HG03045 (cell line): ENCODE results near the gene SLC35B2.

Experiments used
- ATAC-seq: cut with Tn5 transposase; IDR thresholded peaks from one replicate; pipeline ENCODE4 v1.9.1; 2021; ENCODE audit warnings: mild to moderate bottlenecking, moderate library complexity; ENCODE audit not compliant: unreplicated experiment

SLC35B2 gene

DNA sequence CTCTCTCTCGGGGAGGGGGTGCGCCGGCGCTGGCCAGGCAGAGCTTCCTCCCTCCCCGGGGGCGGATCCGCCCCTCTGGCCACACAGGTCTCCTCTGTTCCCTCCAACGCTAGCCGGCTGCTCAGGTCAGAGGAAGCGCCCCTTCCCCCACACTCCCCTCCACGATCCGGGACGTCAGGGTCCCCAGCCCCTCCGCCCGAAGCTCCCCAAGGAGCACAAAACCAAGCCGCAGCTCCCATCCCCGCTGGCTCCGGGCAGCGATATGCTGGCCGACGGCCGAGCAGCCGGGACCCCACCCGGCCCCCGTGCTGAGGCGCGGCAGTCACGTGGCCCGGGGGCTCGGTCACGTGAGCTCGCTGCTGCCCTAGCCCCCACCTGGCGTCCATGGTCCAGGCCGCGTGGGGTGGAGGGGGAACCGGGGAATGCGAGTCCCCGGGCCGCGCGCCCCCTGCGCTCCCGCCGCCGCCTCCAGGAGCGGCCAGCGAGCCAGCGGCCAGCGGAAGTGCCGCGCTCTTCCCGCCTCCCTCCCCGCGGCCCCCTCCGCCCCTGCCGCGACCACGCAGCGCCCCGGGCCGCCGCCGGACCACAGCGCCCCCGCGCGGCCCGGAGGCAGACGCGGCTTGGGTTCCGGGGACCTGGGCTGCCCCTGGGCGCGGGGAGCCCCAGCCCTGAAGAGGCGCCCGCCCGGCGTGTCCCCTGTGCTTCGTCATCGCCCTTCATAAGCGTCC is at the start of gene SLC35B2:
SLC35B2 (minus strand) TSS at position 504 of the 728 bp plus-strand sequence; CDS start at position 386, 118 bp downstream.
- peak; percentile 56 for ATAC-seq

DNA sequence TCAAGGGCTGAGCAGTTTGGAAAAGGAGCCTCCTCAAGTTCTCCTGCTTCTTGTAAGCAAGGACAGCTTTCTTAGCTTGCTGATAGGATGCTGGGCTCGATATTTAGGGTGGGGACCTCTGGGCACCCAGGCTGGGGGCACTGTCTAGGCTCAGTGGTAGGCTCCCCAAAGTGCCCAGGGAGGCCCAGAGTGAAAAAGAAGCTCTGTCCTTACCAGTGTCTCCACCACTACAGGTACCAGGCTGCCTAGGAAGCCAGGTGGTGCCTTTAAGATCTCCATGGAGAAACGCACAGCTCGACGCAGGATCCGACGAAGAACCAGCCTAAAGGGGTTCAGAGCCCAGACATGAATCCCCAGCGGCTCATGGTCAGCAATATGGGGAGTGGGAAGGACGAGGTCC is 49.4 kb upstream of the SLC35B2 start:
- no peak for ATAC-seq

- no peak for ATAC-seq
Observed at GRCh38 chr6:44305200-44305725, 47.9 kb upstream of the SLC35B2 start.

DNA sequence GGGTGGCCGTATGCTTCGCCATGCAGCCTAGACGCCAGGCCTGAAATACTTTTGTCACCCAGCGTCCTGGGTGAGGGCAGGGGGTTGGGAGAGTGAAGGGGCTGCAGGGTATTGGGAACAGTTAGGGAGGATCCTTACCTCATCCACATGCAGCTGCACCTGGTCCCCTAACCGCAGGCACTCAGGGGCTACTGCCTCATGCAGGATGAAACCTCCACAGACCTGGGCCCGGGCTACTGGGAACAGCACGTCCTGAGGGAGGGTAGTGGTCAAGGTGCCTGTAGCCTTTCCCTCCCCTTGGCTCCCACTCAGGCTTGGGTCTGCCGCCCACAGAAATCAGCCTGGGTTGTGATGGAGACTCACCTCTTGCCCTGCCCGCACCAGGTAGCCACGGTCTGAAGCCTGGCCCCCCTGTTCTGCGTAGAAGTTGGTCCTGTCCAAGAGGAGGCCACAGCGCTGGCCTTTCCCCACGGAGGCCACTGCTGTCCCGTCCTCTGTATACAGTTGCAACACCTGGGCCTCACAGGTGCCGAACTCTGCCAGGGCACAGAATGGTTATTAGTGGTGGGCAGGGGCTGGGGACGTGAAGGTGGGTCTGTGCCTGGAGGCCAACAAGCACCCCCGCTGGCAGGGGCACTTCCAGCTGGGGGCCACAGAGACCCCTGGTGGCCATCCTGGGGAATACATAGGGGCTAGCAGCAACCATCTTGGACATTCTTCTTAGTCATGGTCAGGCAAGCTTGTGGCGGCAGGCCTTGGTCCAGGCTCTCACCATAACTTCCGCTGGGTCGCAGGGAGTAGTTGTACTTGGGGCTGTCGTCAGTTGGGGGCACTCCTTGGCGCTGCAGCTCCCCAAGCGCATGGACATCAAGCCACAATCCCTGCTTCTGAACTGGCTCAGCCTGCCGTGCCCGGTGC is 47.2 kb upstream of the SLC35B2 start:
- no peak for ATAC-seq

DNA sequence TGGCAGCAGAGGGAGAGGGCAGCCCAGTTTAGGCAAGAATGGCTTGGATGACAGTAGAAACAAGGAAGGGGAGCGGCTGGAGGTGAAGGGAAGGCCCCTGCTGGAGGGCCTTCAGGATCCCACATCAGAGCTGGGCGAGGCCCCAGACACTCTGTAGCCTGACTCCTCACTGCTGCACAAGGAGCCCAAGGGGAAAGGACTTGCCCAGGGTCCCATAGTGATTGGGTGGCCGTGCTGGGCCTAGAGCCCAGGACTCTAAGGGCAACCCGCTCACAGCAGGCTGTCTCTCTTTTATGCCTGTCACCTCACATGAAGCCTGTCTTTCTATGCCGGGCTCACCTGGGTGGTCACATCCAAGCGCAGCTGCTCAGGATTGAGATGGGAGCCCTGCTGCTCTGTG is 46.5 kb upstream of the SLC35B2 start:
- ATAC-seq, result no peak

GRCh38 chr6:44302856-44303255 is 45.5 kb upstream of the SLC35B2 start:
- ATAC-seq, result no peak

DNA sequence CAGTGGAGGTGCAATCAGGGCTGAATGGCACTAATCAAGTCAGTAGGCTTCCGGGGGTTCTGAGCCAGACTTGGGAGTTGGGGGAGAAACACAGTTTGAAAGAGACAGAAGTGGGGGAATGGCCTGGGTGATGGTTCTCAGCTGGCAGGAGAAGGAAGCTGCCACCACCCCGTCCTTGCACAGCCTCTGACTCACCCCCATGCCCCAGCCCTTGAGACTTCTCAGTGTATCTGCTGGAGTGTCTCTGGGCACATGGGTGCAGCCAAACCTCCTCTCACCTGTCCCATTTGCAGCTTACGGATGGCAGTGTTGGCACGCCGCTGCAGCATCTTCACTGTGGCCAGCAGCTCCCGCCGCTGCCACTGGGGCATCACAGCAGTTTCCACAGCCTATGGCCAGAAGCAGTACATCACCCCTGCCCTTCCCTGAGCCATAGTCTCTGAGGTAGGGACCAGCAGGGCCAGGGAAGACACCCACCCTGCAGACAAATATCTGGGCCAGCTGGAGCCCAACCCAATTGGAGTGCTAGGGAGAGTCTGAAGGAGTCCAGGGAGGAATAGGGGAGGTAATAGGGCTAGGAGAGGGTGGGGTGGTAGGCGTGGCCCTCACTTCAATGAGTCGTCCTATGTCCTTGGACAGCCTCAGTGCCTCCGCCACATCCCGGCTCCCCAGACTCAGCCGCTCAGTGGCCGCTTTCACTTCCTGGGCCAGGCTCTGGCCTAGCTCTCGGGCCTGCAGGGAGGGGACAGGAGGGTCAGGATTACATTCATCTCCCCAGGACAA is 44.6 kb upstream of the SLC35B2 start:
- no peak for ATAC-seq

DNA sequence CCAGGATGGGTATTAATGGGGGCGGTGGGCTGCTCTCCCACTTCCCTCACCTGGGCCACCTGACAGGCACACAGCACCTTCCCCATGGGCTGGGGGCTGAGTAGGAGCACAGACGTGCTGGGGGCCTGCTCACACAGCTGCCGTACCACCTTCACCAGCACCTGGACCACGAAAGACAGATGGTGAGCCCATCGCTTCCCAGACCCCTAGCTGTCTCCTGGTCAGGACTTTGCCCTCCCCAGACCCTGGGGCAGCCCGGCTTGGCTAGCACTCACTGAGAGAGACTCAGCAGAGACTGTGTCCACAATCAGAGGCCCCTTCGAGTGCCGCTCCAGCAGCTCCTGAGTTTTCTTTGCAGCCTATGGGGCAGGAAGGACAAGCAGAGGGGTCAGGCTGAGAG is 43.8 kb upstream of the SLC35B2 start:
- no peak for ATAC-seq

DNA sequence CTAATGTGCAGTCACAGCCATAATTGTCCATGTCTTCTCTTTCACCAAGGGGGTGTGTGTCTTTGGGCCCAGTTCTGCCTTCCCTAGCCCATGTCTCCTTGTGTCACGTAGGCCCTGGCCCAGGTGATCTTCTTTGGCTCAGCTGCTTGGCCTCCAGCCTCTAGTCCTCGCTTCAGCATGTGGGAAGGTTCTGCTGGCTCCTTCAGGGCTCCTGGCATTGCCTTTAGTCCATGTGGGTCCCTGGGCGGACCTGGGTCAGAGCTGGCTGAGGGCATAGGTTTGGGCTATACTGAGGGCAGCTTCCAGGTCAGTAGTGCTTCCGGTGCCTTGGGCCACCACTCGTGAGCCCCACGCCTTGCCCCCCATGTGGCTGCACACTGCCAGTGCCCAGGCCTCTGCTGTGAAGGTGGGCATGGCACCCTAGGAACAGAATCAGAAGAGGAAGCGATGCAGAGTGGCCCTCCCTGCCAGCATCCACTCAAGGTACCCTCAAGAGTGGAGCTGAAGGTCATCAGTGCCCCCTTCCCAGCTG is 43.0 kb upstream of the SLC35B2 start:
- no peak for ATAC-seq

DNA sequence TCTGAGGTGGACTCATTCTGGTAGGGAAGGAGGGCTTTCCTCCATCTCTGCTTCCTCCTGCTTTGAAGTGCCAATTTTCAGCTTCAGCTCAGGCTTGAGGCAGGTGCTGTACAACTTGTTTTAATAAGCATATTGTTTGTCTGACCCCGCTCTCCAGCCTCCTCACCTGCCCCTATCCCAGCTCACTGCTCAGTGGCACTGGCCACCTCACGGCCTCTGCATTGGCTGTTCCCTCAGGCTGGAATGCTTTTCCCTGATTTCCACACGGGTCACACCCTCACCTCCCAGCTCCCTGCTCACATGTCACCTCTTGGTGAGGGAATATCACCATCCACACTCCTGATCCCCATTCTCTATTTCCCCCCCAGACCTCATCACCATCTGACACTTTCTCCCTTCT is 41.5 kb upstream of the SLC35B2 start:
- ATAC-seq, result no peak

DNA sequence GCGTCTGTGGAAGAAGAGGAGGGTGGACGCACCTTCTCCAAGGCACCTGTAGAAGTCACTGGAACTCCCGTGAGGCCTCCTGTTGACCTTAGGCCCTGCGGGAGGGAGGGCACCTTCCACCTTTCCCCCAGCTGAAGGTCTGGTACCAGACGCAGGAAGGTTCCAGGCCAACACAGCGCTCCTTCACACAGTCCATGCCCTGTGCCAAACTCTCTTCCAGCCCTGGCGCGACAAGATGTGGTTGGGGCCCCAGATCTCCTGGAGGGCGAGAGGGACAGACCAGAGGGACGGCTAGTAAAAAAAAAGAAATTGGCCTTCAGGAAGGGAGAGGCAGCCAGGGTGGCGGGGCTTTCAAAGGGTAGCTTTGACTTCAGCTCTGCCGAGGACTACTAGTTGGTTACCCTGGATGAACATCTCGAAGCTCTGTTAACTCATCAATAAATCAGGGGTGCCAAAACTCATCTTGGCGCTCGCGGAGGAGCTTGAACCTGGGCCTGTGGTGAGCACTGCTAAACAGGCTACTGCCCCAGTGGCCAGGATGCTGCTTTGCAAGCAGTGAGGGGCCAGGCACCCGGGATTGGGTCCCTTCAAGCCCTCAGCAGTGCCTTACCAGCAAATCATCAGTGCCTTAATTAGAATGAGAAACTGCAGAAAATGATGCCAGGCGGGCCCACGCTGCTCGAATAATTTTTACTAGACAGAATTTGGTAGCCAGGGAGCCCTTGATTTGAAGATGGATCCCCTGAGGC is 40.9 kb upstream of the SLC35B2 start:
- ATAC-seq, result no peak

GRCh38 chr6:44297063-44298038 is 40.0 kb upstream of the SLC35B2 start:
- ATAC-seq, result no peak

DNA sequence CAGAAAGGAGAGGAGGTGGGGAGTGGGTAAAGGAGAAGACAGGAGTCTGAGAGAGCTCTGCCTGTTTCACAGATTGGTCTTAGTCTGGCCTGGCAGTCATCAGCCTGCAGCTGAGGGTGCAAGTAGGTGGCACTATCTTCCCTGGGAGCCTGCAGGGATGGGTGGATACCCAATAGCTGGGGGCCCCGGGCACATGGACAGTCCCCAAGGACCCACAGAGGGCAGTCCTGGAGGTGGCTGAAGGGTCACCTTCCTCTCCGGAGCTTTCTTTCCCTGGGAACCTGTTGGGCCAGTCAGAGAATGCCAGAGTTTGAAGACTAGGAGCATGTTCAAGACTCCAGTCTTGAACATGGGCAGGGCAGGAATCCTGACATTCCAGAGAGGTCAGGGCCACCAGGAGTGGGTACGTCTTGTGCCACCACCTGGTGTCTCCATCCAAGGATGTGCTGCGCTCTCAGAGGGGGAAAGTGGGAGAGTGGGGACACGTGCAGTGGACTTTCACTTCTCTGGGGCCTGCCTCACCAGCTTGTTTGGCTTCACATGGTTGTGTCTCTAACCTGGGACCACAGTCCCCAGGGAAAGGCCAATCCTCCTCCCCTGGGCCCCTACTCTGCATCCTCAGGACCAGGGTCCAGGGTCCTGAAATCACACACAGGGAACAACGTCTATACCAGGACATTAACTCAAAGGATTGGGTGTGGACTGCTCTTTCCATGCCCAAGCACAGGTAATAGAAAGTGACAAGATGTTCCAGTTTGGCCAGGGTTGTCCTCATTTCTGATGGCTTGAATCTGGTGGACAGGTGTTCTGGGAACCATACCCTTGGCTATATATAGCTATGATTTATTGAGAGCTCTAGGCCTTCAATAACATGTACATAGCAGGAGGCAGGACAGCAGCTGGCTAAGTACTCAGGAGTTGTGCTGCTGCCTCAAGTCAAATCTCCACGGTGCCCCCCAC is 37.8 kb upstream of the SLC35B2 start:
- no peak for ATAC-seq

DNA sequence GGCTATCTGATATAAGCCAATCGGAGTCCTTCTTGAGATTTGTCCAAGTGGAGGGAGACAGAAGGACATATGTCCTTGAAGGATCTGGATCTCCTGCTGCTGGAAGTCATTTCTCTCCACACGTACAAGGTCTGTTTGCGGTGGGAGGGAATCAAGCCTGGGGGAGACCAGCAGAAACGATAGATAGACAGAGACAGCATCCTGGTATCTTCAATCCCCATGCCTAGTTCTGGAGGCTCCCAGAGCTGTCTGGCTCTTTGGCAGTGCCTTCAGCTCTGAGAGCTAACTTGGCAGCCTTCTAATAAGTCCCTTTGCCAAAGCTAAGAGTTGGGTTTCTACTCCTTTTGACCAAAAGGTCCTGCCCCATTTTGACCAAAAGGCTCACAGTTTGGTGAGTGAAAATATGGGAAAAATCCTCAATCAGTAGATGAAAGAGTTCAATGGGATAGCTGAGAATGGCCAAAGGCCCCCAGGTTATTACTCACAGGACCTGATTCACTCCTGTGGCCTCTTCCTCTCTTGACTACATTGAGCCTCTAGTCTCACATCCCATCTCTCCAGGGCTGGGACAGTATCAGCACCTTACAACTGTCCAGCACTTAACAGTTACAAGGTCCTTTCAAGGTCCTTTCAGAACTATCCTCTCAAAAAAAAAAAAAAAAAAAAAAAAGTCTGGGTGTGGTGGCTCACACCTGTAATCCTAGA is 35.5 kb upstream of the SLC35B2 start:
- no peak for ATAC-seq

- no peak for ATAC-seq
Observed at GRCh38 chr6:44291841-44292240, 34.5 kb upstream of the SLC35B2 start.

GRCh38 chr6:44289726-44290260 is 32.5 kb upstream of the SLC35B2 start:
- ATAC-seq, result no peak

GRCh38 chr6:44286747-44287146 is 29.4 kb upstream of the SLC35B2 start:
- ATAC-seq, result no peak
